ENCODE results near the gene POLR2E.

Gene POLR2E

GRCh38 chr19:1042689-1043511, 52.3 kb downstream of the POLR2E start:
- no peak for DNase-seq

GRCh38 chr19:1041835-1042685, 53.1 kb downstream of the POLR2E start:
- no peak for DNase-seq

- no peak for DNase-seq
These were observed 53.8 kb downstream of the POLR2E start for GRCh38 chr19:1041272-1041834.

GRCh38 chr19:1040476-1041271, 54.5 kb downstream of the POLR2E start:
- DNase-seq: peak; percentile 93

GRCh38 chr19:1039646-1040475, 55.3 kb downstream of the POLR2E start, which contains the start of gene ABCA7:
TSS of gene ABCA7 (plus strand) at chr19:1040107. CDS start at chr19:1041362, 1,255 bp downstream.
- peak; percentile 99 for DNase-seq

DNA sequence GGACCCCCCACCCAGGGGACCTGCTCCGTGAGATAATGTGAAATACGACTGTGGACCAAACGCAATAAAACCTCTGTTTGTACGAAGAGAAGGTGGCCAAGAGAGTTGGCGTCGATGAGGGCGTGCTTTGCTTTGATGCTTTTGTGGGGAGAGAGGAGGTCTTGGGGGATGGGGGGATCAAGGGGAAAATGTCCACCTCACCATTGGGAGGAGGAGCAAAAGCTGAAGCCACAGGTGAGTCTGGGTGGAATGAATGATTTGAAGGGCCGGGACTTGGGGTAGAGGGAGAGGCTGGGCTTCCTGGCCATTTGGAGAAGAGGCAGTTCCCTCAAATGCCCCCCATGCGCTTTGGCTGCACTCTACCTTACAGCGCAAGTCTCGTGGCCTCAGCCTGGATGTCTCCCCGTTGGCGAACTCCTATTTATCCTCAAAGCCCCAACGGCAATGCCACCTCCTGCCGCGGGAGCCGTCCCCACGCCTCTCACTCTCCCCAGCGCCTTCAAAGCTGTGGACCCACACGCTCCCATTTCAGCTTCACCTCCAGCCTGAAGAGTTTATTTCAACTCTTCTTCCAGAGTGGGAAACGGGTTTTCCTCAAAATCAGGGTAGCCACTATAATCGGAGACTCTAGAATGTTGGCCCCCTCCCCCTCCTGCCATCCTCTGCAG, 56.1 kb downstream of the POLR2E start:
- DNase-seq: no peak

- no peak for DNase-seq
These were observed 57.5 kb downstream of the POLR2E start for GRCh38 chr19:1037621-1038064.

Measured in stimulated activated CD4-positive, alpha-beta T cell treated with anti-CD3 and anti-CD28 coated beads, Interleukin-1b, Interleukin-23, amount 100 ng/mL, for 48 hours (primary cell).